ENCODE results near the gene PARD3B. TPM values are rescaled to one million over a fixed set of nuclear protein-coding genes. Genes with fewer than 3 reads are reported as not detected.

PARD3B gene
- total RNA-seq, 1 donor from 2014 or later: 29.7 TPM

- H3K4me3 Mint-ChIP-seq (ENCODE audit: low read depth): no peak overlapping the region
- H3K4me1 Mint-ChIP-seq (ENCODE audit: low read depth): no peaks in the 10 kb centered on the region
- peak overlapping the region; percentile 1 for H3K27ac Mint-ChIP-seq
- TF ChIP-seq CTCF (IDR thresholded peaks at IDR 0.05; ENCODE audit: unreplicated experiment): no peak
- peaks cover 9% of the 10 kb centered on the region for H3K36me3 Mint-ChIP-seq (ENCODE audit: insufficient read depth)
- H3K9me3 Mint-ChIP-seq (ENCODE audit: low read depth): no peaks in the 10 kb centered on the region
- H3K27me3 Mint-ChIP-seq: no peaks in the 10 kb centered on the region
- DNase-seq (ENCODE audit: low spot score, unreplicated experiment): no peak
These were observed 170.1 kb downstream of the PARD3B start for GRCh38 chr2:204715361-204715760.

- peaks cover 9% of the 10 kb centered on the region for H3K36me3 Mint-ChIP-seq (ENCODE audit: insufficient read depth)
- no peak overlapping the region for H3K27ac Mint-ChIP-seq
- H3K9me3 Mint-ChIP-seq (ENCODE audit: low read depth): no peaks in the 10 kb centered on the region
- DNase-seq (ENCODE audit: low spot score, unreplicated experiment): no peak
- no peaks in the 10 kb centered on the region for H3K27me3 Mint-ChIP-seq
- no peak for TF ChIP-seq CTCF (IDR thresholded peaks at IDR 0.05; ENCODE audit: unreplicated experiment)
- no peaks in the 10 kb centered on the region for H3K4me1 Mint-ChIP-seq (ENCODE audit: low read depth)
- H3K4me3 Mint-ChIP-seq (ENCODE audit: low read depth): no peak overlapping the region
These were observed 172.3 kb downstream of the PARD3B start for GRCh38 chr2:204717591-204717990.

- Mint-ChIP-seq H3K4me3 (ENCODE audit: low read depth) (no peak overlapping the region), H3K27ac (no peak overlapping the region), H3K9me3 (ENCODE audit: low read depth) (no peaks in the 10 kb centered on the region), H3K27me3 (no peaks in the 10 kb centered on the region), H3K36me3 (ENCODE audit: insufficient read depth) (peaks cover 7% of the 10 kb centered on the region), H3K4me1 (ENCODE audit: low read depth) (no peaks in the 10 kb centered on the region)
- no peak for DNase-seq (ENCODE audit: low spot score, unreplicated experiment)
- no peak for TF ChIP-seq CTCF (IDR thresholded peaks at IDR 0.05; ENCODE audit: unreplicated experiment)
These were observed 173.3 kb downstream of the PARD3B start for GRCh38 chr2:204718607-204719006.

GRCh38 chr2:204720874-204721273, 175.6 kb downstream of the PARD3B start:
- Mint-ChIP-seq H3K27me3 (no peaks in the 10 kb centered on the region), H3K9me3 (ENCODE audit: low read depth) (no peaks in the 10 kb centered on the region), H3K36me3 (ENCODE audit: insufficient read depth) (peaks cover 7% of the 10 kb centered on the region), H3K4me1 (ENCODE audit: low read depth) (no peaks in the 10 kb centered on the region), H3K27ac (no peak overlapping the region), H3K4me3 (ENCODE audit: low read depth) (no peak overlapping the region)
- TF ChIP-seq CTCF (IDR thresholded peaks at IDR 0.05; ENCODE audit: unreplicated experiment): no peak
- DNase-seq (ENCODE audit: low spot score, unreplicated experiment): no peak

- peaks cover 6% of the 10 kb centered on the region for H3K4me1 Mint-ChIP-seq (ENCODE audit: low read depth)
- no peak overlapping the region for H3K4me3 Mint-ChIP-seq (ENCODE audit: low read depth)
- no peaks in the 10 kb centered on the region for H3K9me3 Mint-ChIP-seq (ENCODE audit: low read depth)
- no peaks in the 10 kb centered on the region for H3K27me3 Mint-ChIP-seq
- H3K36me3 Mint-ChIP-seq (ENCODE audit: insufficient read depth): peaks cover 4% of the 10 kb centered on the region
- DNase-seq (ENCODE audit: low spot score, unreplicated experiment): no peak
- TF ChIP-seq CTCF (IDR thresholded peaks at IDR 0.05; ENCODE audit: unreplicated experiment): no peak
- no peak overlapping the region for H3K27ac Mint-ChIP-seq
These were observed 176.9 kb downstream of the PARD3B start for GRCh38 chr2:204722207-204722606.

Measured in progenitor cell of endocrine pancreas (in vitro differentiated cells).